HG03565 (cell line): Measurements from ENCODE around the gene PLK3.
"Not testable (repeated sequence)": the region's sequence is repeated elsewhere in the genome, so short reads cannot be mapped to it uniquely, and the experiment has no call there.

ENCODE experiments used
- ATAC-seq: cut with Tn5 transposase; IDR thresholded peaks from one replicate; pipeline ENCODE4 v1.9.1; 2021; ENCODE audit warnings: mild to moderate bottlenecking, moderate library complexity; ENCODE audit not compliant: unreplicated experiment

PLK3 gene

GRCh38 chr1:44826375-44827196 is 26.4 kb downstream of the PLK3 start:
- ATAC-seq, result no peak

- no peak for ATAC-seq
Observed at GRCh38 chr1:44827197-44828002, 27.2 kb downstream of the PLK3 start.

GRCh38 chr1:44828003-44828651 is 27.9 kb downstream of the PLK3 start:
- no peak for ATAC-seq

- no peak for ATAC-seq
Observed at GRCh38 chr1:44828841-44829440, 28.8 kb downstream of the PLK3 start.

GRCh38 chr1:44829506-44830384 is 29.6 kb downstream of the PLK3 start:
- no peak for ATAC-seq

GRCh38 chr1:44830900-44831304 is 30.7 kb downstream of the PLK3 start:
- no peak for ATAC-seq

- no peak for ATAC-seq
Observed at GRCh38 chr1:44831516-44831915, 31.3 kb downstream of the PLK3 start.

- no peak for ATAC-seq
Observed at GRCh38 chr1:44832056-44832705, 32.0 kb downstream of the PLK3 start.

- no peak for ATAC-seq
Observed at GRCh38 chr1:44834328-44834727, 34.2 kb downstream of the PLK3 start.

GRCh38 chr1:44835738-44836675 is 35.8 kb downstream of the PLK3 start:
- ATAC-seq, result peak; percentile 56

GRCh38 chr1:44838294-44838693 is 38.1 kb downstream of the PLK3 start:
- not testable (repeated sequence) for ATAC-seq

- no peak for ATAC-seq
Observed at GRCh38 chr1:44839576-44839975, 39.4 kb downstream of the PLK3 start.

- no peak for ATAC-seq
Observed at GRCh38 chr1:44842486-44842861, 42.3 kb downstream of the PLK3 start.

- no peak for ATAC-seq
Observed at GRCh38 chr1:44842862-44843655, 42.9 kb downstream of the PLK3 start, which contains the start of gene PTCH2. TSS of gene PTCH2 (minus strand) at chr1:44843253. CDS start at chr1:44842932, 321 bp downstream.

GRCh38 chr1:44846985-44847384 is 46.8 kb downstream of the PLK3 start:
- no peak for ATAC-seq

GRCh38 chr1:44847845-44848244 is 47.7 kb downstream of the PLK3 start:
- ATAC-seq, result no peak

- no peak for ATAC-seq
Observed at GRCh38 chr1:44848456-44849181, 48.4 kb downstream of the PLK3 start.
